B cell (primary cell): ENCODE data around the gene CCDC57. TPM values are rescaled to one million over a fixed set of nuclear protein-coding genes. Genes with fewer than 3 reads are reported as not detected.

Source experiments
- ATAC-seq: fragments of 200-7000 bp; cut with Tn5 transposase; one replicate; pipeline ENCODE4 v1.10.0; 2021; ENCODE audit warnings: low read depth, mild to moderate bottlenecking, moderate number of reproducible peaks, moderate library complexity
- CTCF ChIA-PET: fragments of 350-600 bp; sonication (Branson Sonifier 250); formaldehyde crosslinking; loops from one replicate; lab custom pipeline; 2021; ENCODE audit warnings: antibody characterized with exemption, inconsistent platforms; lab: Charles Lee
- POLR2A ChIA-PET: fragments of 350-600 bp; sonication (Branson Sonifier 250); formaldehyde crosslinking; loops from one replicate; lab custom pipeline; 2021; ENCODE audit warnings: antibody characterized with exemption; lab: Charles Lee
- DNase-seq: peaks from one replicate; pipeline ENCODE4 v3.0.0; 2013
- H2AFZ ChIP-seq: 2 replicates; pipeline ENCODE4 v1.6.1; 2012; ENCODE audit warnings: mild to moderate bottlenecking, low read depth, low read length; ENCODE audit not compliant: insufficient read depth, poor library complexity, severe bottlenecking
- H3K27ac ChIP-seq, 2 donors: 1 replicate in 1 of 2; 2 replicates in 1 of 2; pipeline ENCODE4 v1.5.1; 2012 to 2013; ENCODE audit warnings: low read length in 2 of 2, mild to moderate bottlenecking in 2 of 2, moderate library complexity in 1 of 2
- H3K27me3 ChIP-seq, 4 experiments: fragments of 200-600 bp in 1 of 4; sonication (generic) in 1 of 4; replicated peaks in 1 of 4; 1 replicate in 2 of 4; 2 replicates in 2 of 4; pipeline versions ENCODE4 v1.6.1 to v1.7.0; 2013 to 2016; ENCODE audit warnings: low read length in 3 of 4, mild to moderate bottlenecking in 2 of 4, mixed read lengths in 1 of 4, moderate library complexity in 1 of 4; ENCODE audit not compliant: insufficient read depth in 4 of 4, control insufficient read depth in 3 of 4; ENCODE audit errors: control extremely low read depth in 1 of 4
- H3K36me3 ChIP-seq, 2 experiments: replicated peaks in 1 of 2; 1 replicate in 1 of 2; 2 replicates in 1 of 2; pipeline versions ENCODE4 v1.6.1 to v1.7.1; 2013; ENCODE audit warnings: low read length in 1 of 2; ENCODE audit not compliant: insufficient read depth in 2 of 2, control insufficient read depth in 1 of 2; ENCODE audit errors: control extremely low read depth in 1 of 2, extremely low read depth in 1 of 2
- H3K4me1 ChIP-seq, 2 donors: fragments of 200-600 bp in 1 of 2; sonication (generic) in 1 of 2; 1 replicate in 1 of 2; 2 replicates in 1 of 2; pipeline versions ENCODE4 v1.5.1 to v1.6.1; 2013 to 2017; ENCODE audit warnings: low read length in 2 of 2; ENCODE audit not compliant: control insufficient read depth in 2 of 2, insufficient read depth in 2 of 2
- H3K4me2 ChIP-seq: replicated peaks from 2 replicates; pipeline ENCODE3; 2012; ENCODE audit warnings: mild to moderate bottlenecking, low read depth, low read length; ENCODE audit not compliant: poor library complexity, severe bottlenecking
- H3K4me3 ChIP-seq, 5 experiments: fragments of 200-600 bp in 1 of 5; sonication (generic) in 1 of 5; 1 replicate in 3 of 5; 2 replicates in 2 of 5; pipeline versions ENCODE4 v1.5.1 to v1.7.0; 2011 to 2016; ENCODE audit warnings: low read length in 4 of 5, mild to moderate bottlenecking in 4 of 5, low read depth in 2 of 5, control low read depth in 1 of 5, moderate library complexity in 1 of 5; ENCODE audit not compliant: insufficient read depth in 1 of 5; ENCODE audit errors: control extremely low read depth in 1 of 5, extremely low read depth in 1 of 5
- H3K79me2 ChIP-seq: fragments of 200-600 bp; sonication (generic); one replicate; pipeline ENCODE4 v1.6.0; 2016; ENCODE audit warnings: low read length; ENCODE audit not compliant: control insufficient read depth, insufficient read depth
- H3K9ac ChIP-seq: fragments of 200-600 bp; sonication (generic); 2 replicates; pipeline ENCODE4 v1.6.1; 2017; ENCODE audit warnings: mild to moderate bottlenecking, low read length, moderate library complexity
- H3K9me3 ChIP-seq, 3 donors: one replicate each; pipeline versions ENCODE4 v1.6.1 to v1.7.1; 2013; ENCODE audit warnings: low read length in 2 of 3; ENCODE audit not compliant: control insufficient read depth in 2 of 3, insufficient read depth in 1 of 3; ENCODE audit errors: control extremely low read depth in 1 of 3
- H4K20me1 ChIP-seq: 2 replicates; pipeline ENCODE4 v1.6.0; 2012; ENCODE audit warnings: mild to moderate bottlenecking, low read length; ENCODE audit not compliant: insufficient read depth, control insufficient read depth, poor library complexity, severe bottlenecking
- H3K27ac Mint-ChIP-seq: one replicate; pipeline ENCODE4 v1.8.0; 2021; ENCODE audit warnings: mixed read lengths
- H3K27me3 Mint-ChIP-seq: one replicate; pipeline ENCODE4 v1.8.0; 2021; ENCODE audit warnings: mixed read lengths
- H3K4me1 Mint-ChIP-seq: one replicate; pipeline ENCODE4 v1.8.0; 2021; ENCODE audit warnings: mixed read lengths
- H3K4me3 Mint-ChIP-seq: one replicate; pipeline ENCODE4 v1.8.0; 2021; ENCODE audit warnings: mixed read lengths
- H3K9me3 Mint-ChIP-seq: one replicate; pipeline ENCODE4 v1.8.0; 2022; ENCODE audit warnings: mixed read lengths; ENCODE audit not compliant: insufficient read depth
- CTCF ChIP-seq: fragments of 200-600 bp; IDR thresholded peaks from one replicate; pipeline ENCODE4 v1.8.0; 2022; ENCODE audit warnings: antibody characterized with exemption, mild to moderate bottlenecking
- EZH2 ChIP-seq: IDR thresholded peaks from 2 replicates; pipeline ENCODE4 v1.6.1; 2012; ENCODE audit warnings: borderline replicate concordance, low read depth, mild to moderate bottlenecking, moderate library complexity, low read length; ENCODE audit not compliant: insufficient read depth, poor library complexity, severe bottlenecking
- WGBS: methylation state at CpG from one replicate; pipeline ENCODE4 v1.1.5; 2013; ENCODE audit warnings: missing lambda C conversion rate; ENCODE audit not compliant: insufficient coverage; 5-methylcytosine and 5-hydroxymethylcytosine counted together
- intact Hi-C: fragments of 100-400 bp; cut with micrococcal nuclease; formaldehyde crosslinking; loops from one replicate; pipeline ENCODE4 v1.10.0; 2022
- polyA plus RNA-seq: library from polyadenylated mRNA; depleted of rRNA; stranded (reverse); fragments of >200 nt; gene quantifications from 2 replicates; pipeline ENCODE4 v1.2.3, GENCODE V29; 2012
- total RNA-seq, 2 donors: library from RNA; stranded (reverse); fragments of 120-200 nt in 1 of 2; gene quantifications; 1 replicate in 1 of 2; 2 replicates in 1 of 2; pipeline versions ENCODE4 v1.2.3 to v1.2.4, GENCODE V29; 2013 to 2022

CCDC57 gene
- total and polyA plus RNA-seq, 2 donors (not counting 1 experiment from before 2014, with no cell fraction given) = 49.7 to 67.2 TPM

DNA sequence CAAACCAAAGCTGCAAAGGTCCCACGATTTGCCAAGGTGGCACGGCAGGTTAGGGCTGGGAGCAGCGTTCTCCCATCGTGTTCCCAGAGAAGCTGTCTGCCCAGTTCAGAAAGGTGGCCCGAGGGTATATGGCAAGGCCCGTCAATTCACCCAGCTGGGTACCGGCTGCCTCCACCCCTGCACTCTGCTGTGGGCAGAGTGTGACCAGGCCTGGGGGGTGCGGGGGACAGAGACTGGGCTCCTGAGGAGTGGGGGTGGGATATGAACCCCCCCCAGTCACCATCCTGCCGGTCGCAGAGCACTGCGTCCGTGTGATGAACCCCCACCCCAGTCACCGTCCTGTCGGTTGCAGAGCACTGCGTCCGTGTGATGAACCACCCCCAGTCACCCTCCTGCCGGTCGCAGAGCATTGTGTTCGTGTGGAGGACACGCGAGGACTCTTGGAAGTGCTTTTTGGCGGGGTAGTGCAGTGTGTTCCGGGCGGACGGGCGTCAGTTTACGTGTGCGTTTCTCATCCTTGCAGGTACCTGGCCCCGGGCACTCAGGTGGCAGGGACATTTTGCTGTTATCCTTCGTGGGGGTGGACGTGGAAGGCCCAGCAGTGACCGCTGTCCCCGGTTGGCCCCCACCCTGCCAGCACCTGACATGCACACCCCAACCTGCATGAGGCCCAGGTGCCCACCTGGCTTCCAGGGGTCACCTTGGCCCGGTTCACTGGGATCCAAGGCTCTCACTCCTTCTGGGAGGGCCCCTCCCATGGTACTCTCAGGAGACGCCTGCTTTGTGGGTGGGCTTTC, 111.9 kb downstream of the CCDC57 start:
- 92% methylated on average over 24 of the region's 35 CpGs for WGBS
- intact Hi-C loops = no loop called here
- Mint-ChIP-seq H3K4me1 (peaks cover 15% of the 10 kb centered on the region), H3K27ac (peak overlapping the region; percentile 72), H3K9me3 (no peaks in the 10 kb centered on the region), H3K4me3 (peak overlapping the region; percentile 84), H3K27me3 (no peaks in the 10 kb centered on the region)
- H3K27me3 ChIP-seq = no peaks in the 10 kb centered on the region
- no peak overlapping the region for H2AFZ ChIP-seq
- CTCF ChIA-PET = no interaction called here
- no peak overlapping the region for H3K9ac ChIP-seq
- ATAC-seq = no peak
- H3K9me3 ChIP-seq = no peaks in the 10 kb centered on the region
- peaks cover 0 to 5% of the 10 kb centered on the region in 2 experiments for H3K36me3 ChIP-seq
- H3K79me2 ChIP-seq = peaks cover 24% of the 10 kb centered on the region
- TF ChIP-seq EZH2 = no peak
- TF ChIP-seq CTCF = no peak
- no peak overlapping the region for H3K4me2 ChIP-seq
- H3K4me1 ChIP-seq = peaks cover 20 to 35% of the 10 kb centered on the region in 2 donors
- H3K4me3 ChIP-seq = no peak overlapping the region
- DNase-seq = no peak
- POLR2A ChIA-PET = interaction anchor here (0.6 to 0.8 kb wide), 2 partner anchors 63 to 110 kb away, joined by 3 read pairs; partner anchors contain the start of gene DCXR
- H4K20me1 ChIP-seq = peaks cover 15% of the 10 kb centered on the region
- no peak overlapping the region for H3K27ac ChIP-seq
